Progenitor cell of endocrine pancreas (in vitro differentiated cells): Measurements from ENCODE around the gene FAH. TPM values are rescaled to one million over a fixed set of nuclear protein-coding genes. Genes with fewer than 3 reads are reported as not detected.

Experiments used
- DNase-seq: peaks from one replicate; pipeline ENCODE4 v3.0.0; 2021; ENCODE audit warnings: low spot score; ENCODE audit not compliant: unreplicated experiment
- H3K27ac Mint-ChIP-seq: 2 replicates; pipeline ENCODE4 v1.8.0; 2021; ENCODE audit warnings: mild to moderate bottlenecking, moderate library complexity, mixed read lengths
- H3K27me3 Mint-ChIP-seq: 2 replicates; pipeline ENCODE4 v1.8.0; 2021; ENCODE audit warnings: mixed read lengths
- H3K36me3 Mint-ChIP-seq: 2 replicates; pipeline ENCODE4 v1.8.0; 2022; ENCODE audit warnings: mixed read lengths; ENCODE audit not compliant: insufficient read depth
- H3K4me1 Mint-ChIP-seq: 2 replicates; pipeline ENCODE4 v1.8.0; 2021; ENCODE audit warnings: low read depth, mixed read lengths
- H3K4me3 Mint-ChIP-seq: 2 replicates; pipeline ENCODE4 v1.8.0; 2021; ENCODE audit warnings: low read depth, mild to moderate bottlenecking, moderate library complexity, mixed read lengths
- H3K9me3 Mint-ChIP-seq: 2 replicates; pipeline ENCODE4 v1.8.0; 2021; ENCODE audit warnings: low read depth, mixed read lengths
- CTCF ChIP-seq: fragments of 200-600 bp; sonication (generic); IDR thresholded peaks from one replicate; pipeline ENCODE4 v1.5.0; 2021; ENCODE audit warnings: antibody characterized with exemption, mild to moderate bottlenecking; ENCODE audit not compliant: unreplicated experiment
- total RNA-seq: library from RNA; stranded (reverse); gene quantifications from 2 replicates; pipeline ENCODE4 v1.2.1, GENCODE V29; 2021

The FAH gene
- total RNA-seq, 1 donor from 2014 or later, result 18.4 TPM

- no peak for TF ChIP-seq CTCF
- no peak for DNase-seq
- H3K36me3 Mint-ChIP-seq, result peaks cover 2% of the 10 kb centered on the region
- no peak overlapping the region for H3K27ac Mint-ChIP-seq
- peaks cover 2% of the 10 kb centered on the region for H3K4me1 Mint-ChIP-seq
- no peaks in the 10 kb centered on the region for H3K9me3 Mint-ChIP-seq
- no peaks in the 10 kb centered on the region for H3K27me3 Mint-ChIP-seq
- H3K4me3 Mint-ChIP-seq, result no peak overlapping the region
Measured at GRCh38 chr15:80107774-80108173, 45.0 kb upstream of the FAH start.

- Mint-ChIP-seq H3K27me3 (no peaks in the 10 kb centered on the region), H3K4me3 (no peak overlapping the region), H3K27ac (no peak overlapping the region), H3K4me1 (peaks cover 7% of the 10 kb centered on the region), H3K9me3 (no peaks in the 10 kb centered on the region), H3K36me3 (peaks cover 2% of the 10 kb centered on the region)
- DNase-seq, result no peak
- no peak for TF ChIP-seq CTCF
Measured at GRCh38 chr15:80109388-80109787, 43.4 kb upstream of the FAH start.

- Mint-ChIP-seq H3K27me3 (no peaks in the 10 kb centered on the region), H3K9me3 (no peaks in the 10 kb centered on the region), H3K36me3 (no peaks in the 10 kb centered on the region), H3K4me1 (peaks cover 7% of the 10 kb centered on the region), H3K27ac (no peak overlapping the region), H3K4me3 (no peak overlapping the region)
- TF ChIP-seq CTCF, result no peak
- no peak for DNase-seq
Measured at GRCh38 chr15:80110920-80111319, 41.9 kb upstream of the FAH start.

GRCh38 chr15:80114114-80114513 is 38.7 kb upstream of the FAH start:
- Mint-ChIP-seq H3K27me3 (no peaks in the 10 kb centered on the region), H3K4me3 (no peak overlapping the region), H3K4me1 (peaks cover 7% of the 10 kb centered on the region), H3K9me3 (no peaks in the 10 kb centered on the region), H3K36me3 (no peaks in the 10 kb centered on the region), H3K27ac (peak overlapping the region; percentile 30)
- no peak for TF ChIP-seq CTCF
- no peak for DNase-seq

GRCh38 chr15:80115021-80115420 is 37.8 kb upstream of the FAH start:
- H3K36me3 Mint-ChIP-seq, result no peaks in the 10 kb centered on the region
- DNase-seq, result no peak
- H3K27ac Mint-ChIP-seq, result no peak overlapping the region
- no peak for TF ChIP-seq CTCF
- no peaks in the 10 kb centered on the region for H3K27me3 Mint-ChIP-seq
- no peaks in the 10 kb centered on the region for H3K9me3 Mint-ChIP-seq
- H3K4me3 Mint-ChIP-seq, result no peak overlapping the region
- H3K4me1 Mint-ChIP-seq, result peaks cover 7% of the 10 kb centered on the region
